HG02870 (cell line): ENCODE measurements around the gene ARHGAP6.
"Not testable (repeated sequence)": the region's sequence is repeated elsewhere in the genome, so short reads cannot be mapped to it uniquely, and the experiment has no call there.

Experiments used
- ATAC-seq: cut with Tn5 transposase; IDR thresholded peaks from one replicate; pipeline ENCODE4 v1.9.1; 2021; ENCODE audit warnings: mild to moderate bottlenecking, moderate library complexity; ENCODE audit not compliant: unreplicated experiment

Gene ARHGAP6

GRCh38 chrX:11367609-11368430 lies 297.9 kb downstream of the ARHGAP6 start:
- ATAC-seq: no peak

- ATAC-seq: no peak
These were observed 298.6 kb downstream of the ARHGAP6 start for GRCh38 chrX:11366998-11367595.

GRCh38 chrX:11365426-11365825 lies 300.3 kb downstream of the ARHGAP6 start:
- ATAC-seq: no peak

- ATAC-seq: no peak
These were observed 300.9 kb downstream of the ARHGAP6 start for GRCh38 chrX:11364835-11365234.

- ATAC-seq: not testable (repeated sequence)
These were observed 301.9 kb downstream of the ARHGAP6 start for GRCh38 chrX:11363825-11364224.

- peak; percentile 96 for ATAC-seq
These were observed 302.6 kb downstream of the ARHGAP6 start for GRCh38 chrX:11363069-11363594.

- not testable (repeated sequence) for ATAC-seq
These were observed 304.1 kb downstream of the ARHGAP6 start for GRCh38 chrX:11361666-11362065.

GRCh38 chrX:11355944-11356343 lies 309.8 kb downstream of the ARHGAP6 start:
- ATAC-seq: not testable (repeated sequence)

GRCh38 chrX:11355259-11355909 lies 310.3 kb downstream of the ARHGAP6 start:
- no peak for ATAC-seq

- no peak for ATAC-seq
These were observed 313.4 kb downstream of the ARHGAP6 start for GRCh38 chrX:11352296-11352741.

- no peak for ATAC-seq
These were observed 314.1 kb downstream of the ARHGAP6 start for GRCh38 chrX:11351375-11352295.

- ATAC-seq: no peak
These were observed 315.9 kb downstream of the ARHGAP6 start for GRCh38 chrX:11349661-11350337.

GRCh38 chrX:11349020-11349419 lies 316.7 kb downstream of the ARHGAP6 start:
- no peak for ATAC-seq

- no peak for ATAC-seq
These were observed 318.4 kb downstream of the ARHGAP6 start for GRCh38 chrX:11347300-11347699.

GRCh38 chrX:11346121-11346682 lies 319.5 kb downstream of the ARHGAP6 start:
- no peak for ATAC-seq

GRCh38 chrX:11342673-11343072 lies 323.0 kb downstream of the ARHGAP6 start:
- no peak for ATAC-seq

GRCh38 chrX:11341274-11342201 lies 324.2 kb downstream of the ARHGAP6 start:
- peak; percentile 53 for ATAC-seq

GRCh38 chrX:11337292-11338009 lies 328.3 kb downstream of the ARHGAP6 start:
- ATAC-seq: no peak
